Retinal pigment epithelial cell (primary cell): ENCODE results near the gene AFDN.

Experiments
- DNase-seq: peaks from one replicate; pipeline ENCODE4 v3.0.0-alpha.2; 2010; ENCODE audit warnings: low read depth
- H3K4me3 ChIP-seq: 2 replicates; pipeline ENCODE4 v1.5.1; 2011; ENCODE audit warnings: mild to moderate bottlenecking, low read length, control low read depth, moderate library complexity
- CTCF ChIP-seq: conservative IDR thresholded peaks from 2 replicates; pipeline ENCODE4 v1.5.1; 2011; ENCODE audit warnings: low read depth, low read length, control low read depth, inconsistent platforms

AFDN gene

GRCh38 chr6:168007592-168008338 is 181.1 kb downstream of the AFDN start:
- DNase-seq = peak; percentile 97
- no peak overlapping the region for H3K4me3 ChIP-seq
- TF ChIP-seq CTCF = no peak

DNA sequence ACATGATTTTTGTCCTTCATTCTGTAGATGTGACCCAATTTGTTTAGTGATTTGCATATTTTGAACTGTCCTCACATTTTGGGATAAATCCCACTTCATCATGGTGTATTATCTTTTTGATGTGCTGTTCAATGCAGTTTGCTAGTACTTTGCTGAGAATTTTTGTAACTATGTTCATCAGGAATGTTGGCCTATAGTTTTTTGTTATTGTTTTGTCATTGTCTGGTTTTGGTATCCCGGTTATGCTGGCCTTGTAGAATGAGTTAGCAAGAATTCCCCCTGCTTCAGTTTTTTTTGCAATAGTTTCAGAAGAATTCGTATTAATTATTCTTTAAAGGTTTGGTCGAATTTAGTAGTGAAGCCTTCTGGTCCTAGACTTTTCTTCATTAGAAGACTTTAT is 182.6 kb downstream of the AFDN start:
- no peak overlapping the region for H3K4me3 ChIP-seq
- no peak for DNase-seq
- no peak for TF ChIP-seq CTCF

GRCh38 chr6:168011291-168011690 is 184.6 kb downstream of the AFDN start:
- H3K4me3 ChIP-seq = no peak overlapping the region
- DNase-seq = no peak

DNA sequence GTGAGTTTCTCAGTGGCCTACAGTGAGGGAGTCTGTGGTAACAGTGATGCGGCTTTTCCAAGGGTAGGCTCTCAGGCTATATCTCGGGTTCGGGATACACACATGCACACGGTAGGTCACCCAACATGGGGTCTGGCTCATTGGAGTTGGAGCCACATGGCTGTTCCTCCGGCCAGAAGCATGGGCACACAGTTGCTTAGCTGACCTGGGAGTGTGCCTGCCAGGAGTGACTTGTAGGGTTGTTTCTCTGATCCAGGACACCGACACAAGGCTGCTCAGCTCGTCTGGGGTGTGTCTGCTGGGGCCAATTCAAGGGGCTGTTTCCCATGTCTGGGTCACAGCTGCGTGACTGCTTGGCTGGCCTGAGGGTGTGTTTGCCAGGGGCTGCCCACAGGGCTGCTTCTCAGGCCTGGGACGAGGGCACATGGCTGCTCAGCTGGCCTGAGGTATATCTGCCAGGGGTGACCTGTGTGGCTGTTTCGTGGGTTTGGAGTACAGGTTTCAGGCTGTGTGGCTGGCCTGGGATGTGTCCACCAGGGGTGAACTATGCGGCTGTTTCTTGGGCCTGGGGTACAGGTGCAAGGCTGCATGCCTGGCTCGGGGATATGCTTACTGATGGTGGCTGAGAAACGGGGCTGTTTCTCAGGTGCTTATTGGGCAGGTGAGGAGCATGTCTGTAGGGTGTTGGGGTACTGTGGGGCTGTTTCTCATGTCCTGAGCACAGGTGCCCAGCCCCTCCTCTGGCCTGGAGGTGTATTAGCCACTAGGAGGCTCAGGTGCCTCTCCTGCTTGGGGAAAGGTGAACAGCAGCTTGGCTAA is 185.9 kb downstream of the AFDN start:
- no peak overlapping the region for H3K4me3 ChIP-seq
- DNase-seq = no peak
- TF ChIP-seq CTCF = no peak

More at GRCh38 chr6:168011291-168011690, 184.6 kb downstream of the AFDN start:
- no peak for TF ChIP-seq CTCF

GRCh38 chr6:168013250-168013915 is 186.7 kb downstream of the AFDN start:
- DNase-seq = no peak
- no peak overlapping the region for H3K4me3 ChIP-seq
- no peak for TF ChIP-seq CTCF

- H3K4me3 ChIP-seq = no peak overlapping the region
- TF ChIP-seq CTCF = no peak
- DNase-seq = no peak
Observed at GRCh38 chr6:168014428-168014827, 187.7 kb downstream of the AFDN start.
